Mononuclear cell (primary cell): ENCODE results near the gene RHOG. TPM values are rescaled to one million over a fixed set of nuclear protein-coding genes. Genes with fewer than 3 reads are reported as not detected.

ENCODE experiments used
- H3K27me3 ChIP-seq: 2 replicates; pipeline ENCODE4 v1.6.0; 2011; ENCODE audit warnings: low read length, control low read depth; ENCODE audit not compliant: insufficient read depth
- H3K4me1 ChIP-seq: 2 replicates; pipeline ENCODE4 v1.5.1; 2011; ENCODE audit warnings: mild to moderate bottlenecking, low read length, control low read depth; ENCODE audit not compliant: insufficient read depth
- H3K4me3 ChIP-seq: 2 replicates; pipeline ENCODE4 v1.5.1; 2011; ENCODE audit warnings: mild to moderate bottlenecking, low read length, moderate library complexity
- H3K9me3 ChIP-seq: 2 replicates; pipeline ENCODE4 v1.5.1; 2011; ENCODE audit warnings: low read depth, mild to moderate bottlenecking, control low read depth, low read length
- total RNA-seq: library from RNA; depleted of rRNA; stranded (reverse); fragments of >200 nt; gene quantifications from one replicate; pipeline ENCODE4 v1.2.3, GENCODE V29; 2012

Gene RHOG
- total RNA-seq, 1 donor: 75.6 TPM

DNA sequence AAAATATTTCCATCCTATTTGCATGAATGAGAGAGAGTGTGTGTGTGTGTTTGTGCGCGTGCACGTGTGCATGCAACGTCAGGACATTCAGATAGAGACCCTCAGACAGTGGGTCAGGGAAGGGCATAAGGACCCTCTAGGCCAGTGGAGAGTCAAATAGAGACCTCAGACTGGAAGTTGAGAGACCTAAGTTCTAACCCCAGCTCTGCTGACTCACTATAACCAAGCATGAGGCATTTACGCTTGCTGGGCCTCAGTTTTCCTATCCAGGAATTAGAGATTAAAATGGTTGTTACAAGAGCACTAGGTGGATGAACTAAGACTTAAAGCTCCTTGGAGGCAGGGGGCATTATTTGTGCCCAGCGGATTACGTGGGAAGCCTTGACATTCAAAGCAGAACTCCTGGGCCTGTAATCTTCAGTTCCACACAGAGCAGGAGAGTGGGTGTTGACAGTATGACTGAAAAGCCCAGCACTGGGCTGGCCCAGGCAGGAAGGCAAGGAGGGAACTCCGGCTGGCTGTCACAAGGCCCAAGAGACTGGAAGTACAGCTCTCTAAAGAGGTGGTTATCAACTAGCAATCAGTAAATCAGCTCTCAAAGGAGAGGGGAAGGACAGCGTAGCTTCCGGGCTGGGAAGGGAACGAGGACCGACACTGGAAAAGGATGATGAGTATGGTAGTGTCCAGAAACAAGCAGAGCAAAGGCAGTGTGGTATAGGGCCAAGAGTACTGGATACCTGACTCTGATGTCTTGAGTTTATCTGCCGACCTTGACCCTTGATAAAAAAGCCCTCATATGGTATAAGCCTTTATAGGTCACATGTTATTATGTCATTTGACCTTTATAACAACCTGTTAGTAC is 9.2 kb downstream of the RHOG start:
- H3K4me1 ChIP-seq: peaks cover 84% of the 10 kb centered on the region
- H3K4me3 ChIP-seq: no peak overlapping the region
- no peaks in the 10 kb centered on the region for H3K9me3 ChIP-seq
- no peaks in the 10 kb centered on the region for H3K27me3 ChIP-seq

DNA sequence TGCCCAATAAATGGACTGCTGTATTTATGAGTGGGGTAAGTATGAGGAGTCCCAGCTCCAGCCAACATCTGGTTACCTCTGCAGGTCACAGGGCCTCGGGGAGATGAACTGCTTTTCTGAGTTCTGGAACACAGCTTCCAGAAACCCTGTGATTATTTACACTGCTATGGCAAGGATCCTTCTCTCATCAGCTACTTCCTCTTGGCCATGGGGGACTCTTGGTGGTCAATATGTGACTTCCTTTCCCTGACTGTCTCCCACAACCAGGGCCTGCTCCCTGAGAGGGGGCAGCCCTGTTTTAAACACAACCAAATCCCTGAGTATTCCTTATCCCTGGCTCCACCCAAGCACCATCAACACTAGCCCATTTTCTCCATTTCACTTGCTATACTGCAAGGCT is 10.0 kb downstream of the RHOG start:
- peaks cover 84% of the 10 kb centered on the region for H3K4me1 ChIP-seq
- H3K27me3 ChIP-seq: no peaks in the 10 kb centered on the region
- H3K4me3 ChIP-seq: no peak overlapping the region
- H3K9me3 ChIP-seq: no peaks in the 10 kb centered on the region

GRCh38 chr11:3830088-3830487 is 10.7 kb downstream of the RHOG start:
- Histone ChIP-seq H3K27me3 (no peaks in the 10 kb centered on the region), H3K4me3 (no peak overlapping the region), H3K9me3 (no peaks in the 10 kb centered on the region), H3K4me1 (peaks cover 84% of the 10 kb centered on the region)

GRCh38 chr11:3827434-3828186 is 13.1 kb downstream of the RHOG start:
- H3K27me3 ChIP-seq: no peaks in the 10 kb centered on the region
- no peak overlapping the region for H3K4me3 ChIP-seq
- H3K9me3 ChIP-seq: no peaks in the 10 kb centered on the region
- peaks cover 66% of the 10 kb centered on the region for H3K4me1 ChIP-seq

- no peaks in the 10 kb centered on the region for H3K9me3 ChIP-seq
- H3K4me1 ChIP-seq: peaks cover 57% of the 10 kb centered on the region
- no peaks in the 10 kb centered on the region for H3K27me3 ChIP-seq
- H3K4me3 ChIP-seq: no peak overlapping the region
Observed at GRCh38 chr11:3826721-3827120, 14.0 kb downstream of the RHOG start.

- Histone ChIP-seq H3K27me3 (no peaks in the 10 kb centered on the region), H3K4me3 (no peak overlapping the region), H3K4me1 (peaks cover 46% of the 10 kb centered on the region), H3K9me3 (no peaks in the 10 kb centered on the region)
Observed at GRCh38 chr11:3825473-3826154, 15.1 kb downstream of the RHOG start.

GRCh38 chr11:3824714-3825472 is 15.9 kb downstream of the RHOG start:
- peaks cover 39% of the 10 kb centered on the region for H3K4me1 ChIP-seq
- H3K4me3 ChIP-seq: no peak overlapping the region
- no peaks in the 10 kb centered on the region for H3K27me3 ChIP-seq
- H3K9me3 ChIP-seq: no peaks in the 10 kb centered on the region

GRCh38 chr11:3823762-3824506 is 16.8 kb downstream of the RHOG start:
- Histone ChIP-seq H3K9me3 (no peaks in the 10 kb centered on the region), H3K4me3 (no peak overlapping the region), H3K27me3 (no peaks in the 10 kb centered on the region), H3K4me1 (peaks cover 29% of the 10 kb centered on the region)

GRCh38 chr11:3823303-3823702 is 17.5 kb downstream of the RHOG start:
- H3K9me3 ChIP-seq: no peaks in the 10 kb centered on the region
- peaks cover 28% of the 10 kb centered on the region for H3K4me1 ChIP-seq
- H3K27me3 ChIP-seq: no peaks in the 10 kb centered on the region
- no peak overlapping the region for H3K4me3 ChIP-seq

- Histone ChIP-seq H3K27me3 (no peaks in the 10 kb centered on the region), H3K4me1 (peaks cover 28% of the 10 kb centered on the region), H3K4me3 (no peak overlapping the region), H3K9me3 (no peaks in the 10 kb centered on the region)
Observed at GRCh38 chr11:3822312-3822711, 18.4 kb downstream of the RHOG start.

DNA sequence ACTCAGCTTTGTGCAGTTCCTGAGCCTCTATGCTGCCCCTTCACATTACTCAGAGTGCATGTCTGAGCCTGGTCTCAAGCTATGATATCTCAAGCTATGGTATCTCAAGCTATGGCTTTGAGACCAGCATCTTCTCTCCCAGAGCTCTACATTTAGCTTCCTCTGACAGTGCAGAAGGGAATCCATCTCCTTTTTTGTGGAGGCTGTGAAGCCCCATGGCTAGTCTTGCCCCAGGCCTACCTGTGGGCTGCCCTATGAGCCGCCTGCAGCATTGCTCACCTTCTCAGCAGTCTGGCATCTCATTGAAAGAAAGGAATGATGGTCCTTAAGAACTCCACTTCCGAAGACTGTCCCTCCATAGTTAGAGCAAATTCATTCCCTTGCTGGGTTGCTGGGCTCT is 19.8 kb downstream of the RHOG start:
- H3K4me3 ChIP-seq: no peak overlapping the region
- no peaks in the 10 kb centered on the region for H3K27me3 ChIP-seq
- H3K4me1 ChIP-seq: peaks cover 16% of the 10 kb centered on the region
- no peaks in the 10 kb centered on the region for H3K9me3 ChIP-seq

DNA sequence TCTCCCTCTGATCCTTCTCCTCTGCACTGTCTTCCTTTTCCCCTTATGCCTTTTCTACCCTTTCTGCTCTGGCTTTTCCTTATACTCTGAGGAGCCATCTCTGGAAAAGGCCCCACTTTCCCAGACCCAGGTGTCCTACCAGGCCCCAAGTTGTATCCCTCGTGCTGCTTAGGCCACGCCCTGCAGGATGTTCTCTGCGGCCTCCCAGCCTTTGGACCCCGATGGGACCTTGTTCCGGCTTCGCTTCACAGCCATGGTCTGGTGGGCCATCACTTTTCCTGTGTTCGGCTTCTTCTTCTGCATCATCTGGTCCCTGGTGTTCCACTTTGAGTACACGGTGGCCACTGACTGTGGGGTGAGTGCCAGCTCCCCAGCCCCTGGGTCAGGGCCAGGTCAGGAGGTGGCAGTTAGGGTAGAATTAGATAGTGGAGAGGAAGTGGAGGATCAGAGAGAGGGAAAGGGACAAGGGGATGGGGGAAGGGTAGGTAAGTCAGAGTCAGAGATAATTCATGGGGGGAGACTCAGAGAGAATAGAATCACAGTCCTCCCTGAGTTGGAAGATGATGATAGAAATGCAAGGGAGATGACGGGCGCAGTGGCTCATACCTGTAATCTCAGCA is 23.5 kb downstream of the RHOG start:
- no peak overlapping the region for H3K4me3 ChIP-seq

DNA sequence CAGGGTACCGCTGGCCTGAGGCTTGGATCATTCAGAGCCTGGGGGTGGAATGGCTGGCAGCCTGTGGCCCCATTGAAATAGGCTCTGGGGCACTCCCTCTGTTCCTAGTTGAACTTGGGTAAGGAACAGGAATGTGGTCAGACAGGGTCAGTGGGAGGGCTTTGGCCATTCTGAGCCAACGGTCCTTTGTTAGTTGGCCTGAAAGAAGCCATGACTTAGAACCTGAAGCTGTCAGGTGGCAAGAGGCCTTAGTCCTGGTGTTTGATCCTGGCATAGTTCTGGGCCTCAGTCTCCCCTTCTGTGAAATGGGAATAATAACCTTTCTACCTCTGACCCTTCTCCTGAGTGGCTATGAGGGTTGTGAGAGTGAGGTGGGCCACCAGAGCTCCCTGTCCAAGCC is 24.1 kb downstream of the RHOG start:
- Histone ChIP-seq H3K4me1 (no peaks in the 10 kb centered on the region), H3K9me3 (no peaks in the 10 kb centered on the region), H3K27me3 (no peaks in the 10 kb centered on the region), H3K4me3 (no peak overlapping the region)

More for the DNA sequence above, 23.5 kb downstream of the RHOG start:
- H3K9me3 ChIP-seq: no peaks in the 10 kb centered on the region
- H3K4me1 ChIP-seq: no peaks in the 10 kb centered on the region
- H3K27me3 ChIP-seq: no peaks in the 10 kb centered on the region

GRCh38 chr11:3815845-3816244 is 24.9 kb downstream of the RHOG start:
- no peak overlapping the region for H3K4me3 ChIP-seq
- no peaks in the 10 kb centered on the region for H3K9me3 ChIP-seq
- H3K27me3 ChIP-seq: no peaks in the 10 kb centered on the region
- H3K4me1 ChIP-seq: no peaks in the 10 kb centered on the region
